ENCODE measurements around the gene GTPBP4. TPM values are rescaled to one million over a fixed set of nuclear protein-coding genes. Genes with fewer than 3 reads are reported as not detected.

Gene GTPBP4
- total RNA-seq, 1 donor from 2014 or later = 53.4 TPM

DNA sequence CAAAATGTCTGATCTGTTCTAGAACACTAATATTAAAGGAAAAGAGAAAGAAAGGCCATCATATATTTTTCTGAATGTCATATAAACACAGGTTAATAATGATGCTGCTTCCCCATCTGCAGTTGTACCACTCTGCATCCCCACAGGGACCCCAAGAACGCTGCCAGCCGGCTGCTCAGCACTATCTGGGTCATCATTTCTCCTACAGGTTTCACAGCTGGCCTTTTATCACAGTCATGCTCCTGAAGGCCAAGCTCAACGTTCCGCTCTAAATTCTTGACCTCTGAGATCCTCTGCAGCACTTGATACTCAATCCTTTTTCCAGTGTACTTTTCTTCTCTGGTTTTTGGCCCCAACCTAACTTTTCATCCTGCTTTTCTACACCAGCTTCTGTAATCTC is 55.9 kb downstream of the GTPBP4 start:
- Mint-ChIP-seq H3K4me3 (peak overlapping the region; percentile 63), H3K36me3 (peaks cover 36% of the 10 kb centered on the region), H3K27ac (peak overlapping the region; percentile 3), H3K9me3 (no peaks in the 10 kb centered on the region), H3K27me3 (ENCODE audit: insufficient read depth, low read depth) (peaks cover 5% of the 10 kb centered on the region), H3K4me1 (peaks cover 29% of the 10 kb centered on the region)
- DNase-seq (ENCODE audit: low spot score) = no peak
- Histone ChIP-seq H3F3A (ENCODE audit: low read depth) (peaks cover 59% of the 10 kb centered on the region), H3K4me1 (peaks cover 4% of the 10 kb centered on the region), H2AFZ (replicated peaks) (no peak overlapping the region), H4K20me1 (ENCODE audit: low read depth) (peaks cover 72% of the 10 kb centered on the region), H3K4me2 (no peak overlapping the region), H3K9me3 (ENCODE audit: low read depth) (no peaks in the 10 kb centered on the region), H3K36me3 (peaks cover 37% of the 10 kb centered on the region), H3K9ac (no peak overlapping the region), H3K79me2 (ENCODE audit: low read depth) (peaks cover 59% of the 10 kb centered on the region), H3K27me3 (no peaks in the 10 kb centered on the region), H3K4me3 (no peak overlapping the region), H3K27ac (peak overlapping the region; percentile 60)
- TF ChIP-seq EZH2 (IDR thresholded peaks at IDR 0.05) (no peak), EZH2phosphoT487 (IDR thresholded peaks at IDR 0.05) (no peak)
- TF ChIP-seq, protein P1, sequence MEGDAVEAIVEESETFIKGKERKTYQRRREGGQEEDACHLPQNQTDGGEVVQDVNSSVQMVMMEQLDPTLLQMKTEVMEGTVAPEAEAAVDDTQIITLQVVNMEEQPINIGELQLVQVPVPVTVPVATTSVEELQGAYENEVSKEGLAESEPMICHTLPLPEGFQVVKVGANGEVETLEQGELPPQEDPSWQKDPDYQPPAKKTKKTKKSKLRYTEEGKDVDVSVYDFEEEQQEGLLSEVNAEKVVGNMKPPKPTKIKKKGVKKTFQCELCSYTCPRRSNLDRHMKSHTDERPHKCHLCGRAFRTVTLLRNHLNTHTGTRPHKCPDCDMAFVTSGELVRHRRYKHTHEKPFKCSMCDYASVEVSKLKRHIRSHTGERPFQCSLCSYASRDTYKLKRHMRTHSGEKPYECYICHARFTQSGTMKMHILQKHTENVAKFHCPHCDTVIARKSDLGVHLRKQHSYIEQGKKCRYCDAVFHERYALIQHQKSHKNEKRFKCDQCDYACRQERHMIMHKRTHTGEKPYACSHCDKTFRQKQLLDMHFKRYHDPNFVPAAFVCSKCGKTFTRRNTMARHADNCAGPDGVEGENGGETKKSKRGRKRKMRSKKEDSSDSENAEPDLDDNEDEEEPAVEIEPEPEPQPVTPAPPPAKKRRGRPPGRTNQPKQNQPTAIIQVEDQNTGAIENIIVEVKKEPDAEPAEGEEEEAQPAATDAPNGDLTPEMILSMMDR (IDR thresholded peaks at IDR 0.05) = no peak

DNA sequence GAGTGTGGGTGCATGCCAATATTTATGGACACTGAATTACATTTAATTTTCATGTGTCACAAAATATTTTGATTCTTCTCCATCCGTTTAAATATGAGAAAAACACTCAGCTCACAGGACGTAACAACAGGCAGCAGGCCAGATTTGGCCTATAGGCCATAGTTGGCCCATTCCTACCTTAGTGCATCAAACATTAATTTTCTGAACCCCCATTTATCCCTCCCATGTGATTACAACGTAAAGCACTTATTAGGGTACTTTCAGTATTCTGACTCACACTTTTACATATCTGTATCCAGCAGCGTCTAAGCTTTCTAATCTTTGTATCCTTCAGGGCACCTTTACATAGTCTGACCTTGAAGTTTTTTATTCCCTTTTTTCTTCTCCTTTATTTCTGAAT is 56.7 kb downstream of the GTPBP4 start:
- no peak overlapping the region for H3K27ac ChIP-seq

DNA sequence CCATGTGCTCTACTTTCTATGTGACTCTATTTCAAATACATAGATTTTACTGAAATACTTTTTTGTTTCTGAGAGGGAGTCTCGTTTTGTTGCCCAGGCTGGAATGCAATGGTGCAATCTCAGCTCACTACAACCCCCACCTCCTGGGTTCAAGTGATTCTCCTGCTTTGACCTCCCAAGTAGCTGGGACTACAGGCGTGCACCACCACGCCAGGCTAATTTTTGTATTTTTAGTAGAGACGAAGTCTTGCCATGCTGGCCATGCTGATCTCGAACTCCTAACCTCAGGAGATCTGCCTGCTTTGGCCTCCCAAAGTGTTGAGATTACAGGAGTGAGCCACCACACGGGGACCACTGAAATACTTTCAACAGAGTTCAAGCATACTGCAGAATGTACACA is 57.2 kb downstream of the GTPBP4 start:
- Mint-ChIP-seq H3K4me3 (peak overlapping the region; percentile 80), H3K4me1 (peaks cover 31% of the 10 kb centered on the region), H3K27me3 (ENCODE audit: insufficient read depth, low read depth) (peaks cover 9% of the 10 kb centered on the region), H3K36me3 (peaks cover 31% of the 10 kb centered on the region), H3K9me3 (no peaks in the 10 kb centered on the region), H3K27ac (no peak overlapping the region)
- peaks cover 4% of the 10 kb centered on the region for H3K4me1 ChIP-seq
- peaks cover 26% of the 10 kb centered on the region for H3K36me3 ChIP-seq
- H3K9me3 ChIP-seq (ENCODE audit: low read depth) = no peaks in the 10 kb centered on the region
- peak overlapping the region; percentile 25 for H3K4me3 ChIP-seq
- no peak overlapping the region for H3K9ac ChIP-seq
- H3K27ac ChIP-seq = no peak overlapping the region
- H3K27me3 ChIP-seq = no peaks in the 10 kb centered on the region
- peaks cover 69% of the 10 kb centered on the region for H4K20me1 ChIP-seq (ENCODE audit: low read depth)
- peaks cover 67% of the 10 kb centered on the region for H3K79me2 ChIP-seq (ENCODE audit: low read depth)
- H3F3A ChIP-seq (ENCODE audit: low read depth) = peaks cover 60% of the 10 kb centered on the region
- H3K4me2 ChIP-seq = peak overlapping the region; percentile 48
- TF ChIP-seq EZH2 (IDR thresholded peaks at IDR 0.05) (no peak), EZH2phosphoT487 (IDR thresholded peaks at IDR 0.05) (no peak)
- TF ChIP-seq, protein P1 (IDR thresholded peaks at IDR 0.05) = no peak
- no peak overlapping the region for H2AFZ ChIP-seq (replicated peaks)
- no peak for DNase-seq (ENCODE audit: low spot score)

More for the DNA sequence above, 56.7 kb downstream of the GTPBP4 start:
- peaks cover 31% of the 10 kb centered on the region for H3K36me3 ChIP-seq
- H3K9ac ChIP-seq = no peak overlapping the region
- Mint-ChIP-seq H3K27ac (no peak overlapping the region), H3K27me3 (ENCODE audit: insufficient read depth, low read depth) (peaks cover 7% of the 10 kb centered on the region), H3K4me3 (peak overlapping the region; percentile 80), H3K9me3 (no peaks in the 10 kb centered on the region), H3K36me3 (peaks cover 36% of the 10 kb centered on the region), H3K4me1 (peaks cover 29% of the 10 kb centered on the region)
- H3K4me1 ChIP-seq = peaks cover 4% of the 10 kb centered on the region
- no peaks in the 10 kb centered on the region for H3K27me3 ChIP-seq
- H3K79me2 ChIP-seq (ENCODE audit: low read depth) = peaks cover 62% of the 10 kb centered on the region
- DNase-seq (ENCODE audit: low spot score) = no peak
- H3K4me3 ChIP-seq = peak overlapping the region; percentile 25
- TF ChIP-seq EZH2 (IDR thresholded peaks at IDR 0.05) = no peak
- TF ChIP-seq, protein P1 (IDR thresholded peaks at IDR 0.05) = no peak
- no peak for TF ChIP-seq EZH2phosphoT487 (IDR thresholded peaks at IDR 0.05)
- H4K20me1 ChIP-seq (ENCODE audit: low read depth) = peaks cover 69% of the 10 kb centered on the region
- H3F3A ChIP-seq (ENCODE audit: low read depth) = peaks cover 60% of the 10 kb centered on the region
- H3K9me3 ChIP-seq (ENCODE audit: low read depth) = no peaks in the 10 kb centered on the region
- no peak overlapping the region for H2AFZ ChIP-seq (replicated peaks)
- peak overlapping the region; percentile 48 for H3K4me2 ChIP-seq

All from neural progenitor cell (in vitro differentiated cells).